GM19455 (cell line): ENCODE measurements around the gene RAB3D.
"Not testable (repeated sequence)": the region's sequence is repeated elsewhere in the genome, so short reads cannot be mapped to it uniquely, and the experiment has no call there.

Experiments
- ATAC-seq: cut with Tn5 transposase; IDR thresholded peaks from one replicate; pipeline ENCODE4 v1.9.1; 2021; ENCODE audit not compliant: unreplicated experiment

The RAB3D gene

DNA sequence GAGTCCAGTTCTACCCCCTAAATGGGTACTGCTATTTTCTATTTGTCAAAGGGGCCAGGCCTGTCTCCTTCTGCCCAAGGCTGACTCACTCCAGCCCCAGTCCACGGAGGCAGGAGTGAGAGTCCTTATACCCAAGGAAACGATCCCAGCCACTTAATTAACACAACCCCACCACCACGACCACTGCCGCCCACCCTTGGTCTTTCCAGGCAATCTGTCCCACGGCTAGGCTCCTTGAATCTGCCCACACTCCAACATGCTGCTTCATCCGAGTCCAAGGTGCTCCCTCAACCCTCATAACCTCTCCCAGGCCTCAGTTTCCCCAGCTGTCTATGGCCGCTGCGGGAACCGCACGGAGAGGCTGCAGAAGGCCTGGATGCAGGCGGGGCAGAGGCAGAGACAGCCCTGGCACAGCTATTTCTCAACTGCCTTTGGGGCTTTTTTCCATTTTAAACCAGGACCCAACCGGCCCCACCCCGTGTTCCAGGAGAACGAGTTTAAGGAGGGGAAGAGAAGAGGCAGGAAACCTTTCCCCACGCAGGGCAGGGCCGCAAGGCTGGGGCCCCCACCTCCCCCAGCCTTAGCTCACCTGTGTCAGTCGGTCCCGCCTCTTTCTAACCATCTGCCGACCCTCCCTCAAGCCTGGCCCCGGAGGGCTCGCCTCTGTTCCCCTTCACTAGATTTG is 746 bp downstream of the RAB3D start:
- no peak for ATAC-seq

DNA sequence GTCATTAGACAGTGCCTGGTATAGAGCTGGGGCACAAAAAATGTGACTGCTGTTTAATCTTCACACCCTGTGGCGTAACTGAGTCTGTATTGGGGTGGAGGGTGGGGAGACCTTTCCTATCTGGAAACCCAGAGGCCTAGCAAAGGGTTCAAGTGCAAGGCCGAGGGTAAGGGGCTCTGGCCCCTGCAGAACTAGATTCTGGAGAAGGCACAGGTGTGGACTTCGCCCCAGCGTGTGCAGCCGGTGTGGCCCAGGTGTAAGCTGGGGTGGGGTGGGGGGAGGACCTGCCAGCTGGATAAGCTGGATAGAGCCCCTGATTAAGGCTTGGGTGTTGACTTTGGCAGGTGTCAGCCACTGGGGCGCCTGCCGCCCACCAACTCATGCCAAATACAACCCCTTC is 1.3 kb downstream of the RAB3D start:
- no peak for ATAC-seq

GRCh38 chr19:11337080-11337479 is 2.4 kb downstream of the RAB3D start:
- ATAC-seq, result no peak

DNA sequence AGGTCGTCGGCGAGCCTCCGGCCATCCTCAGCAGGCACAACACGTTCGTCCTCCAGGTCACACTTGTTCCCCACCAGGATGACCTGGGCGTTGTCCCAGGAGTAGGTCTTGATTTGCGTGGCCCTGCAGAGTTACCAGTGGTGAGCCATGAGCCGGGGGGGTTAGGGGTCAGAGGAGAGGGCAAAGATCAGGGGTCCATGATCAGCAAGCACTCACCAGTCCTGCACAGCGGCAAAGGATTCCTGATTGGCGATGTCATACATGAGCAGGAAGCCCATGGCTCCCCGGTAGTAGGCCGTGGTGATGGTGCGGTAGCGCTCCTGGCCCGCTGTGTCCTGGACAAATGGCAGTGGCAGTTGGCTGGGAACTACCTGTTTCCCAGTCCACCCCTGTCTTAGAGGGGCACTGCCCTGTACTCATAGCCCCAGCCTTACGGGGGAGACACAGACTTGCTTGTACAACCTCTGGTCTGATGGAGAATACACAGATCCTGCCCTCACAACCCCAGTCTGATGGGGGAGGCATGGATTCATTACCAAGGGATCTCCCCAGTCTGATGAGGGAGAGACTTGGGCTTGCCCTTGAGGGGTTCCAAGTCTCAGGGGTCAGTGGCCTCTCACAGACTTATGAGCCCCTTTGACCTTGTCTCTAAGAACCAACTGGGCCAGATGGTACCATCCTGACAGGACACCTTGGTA is 3.9 kb downstream of the RAB3D start:
- no peak for ATAC-seq

GRCh38 chr19:11333838-11334237 is 5.6 kb downstream of the RAB3D start:
- not testable (repeated sequence) for ATAC-seq

GRCh38 chr19:11332822-11333221 is 6.6 kb downstream of the RAB3D start:
- no peak for ATAC-seq

DNA sequence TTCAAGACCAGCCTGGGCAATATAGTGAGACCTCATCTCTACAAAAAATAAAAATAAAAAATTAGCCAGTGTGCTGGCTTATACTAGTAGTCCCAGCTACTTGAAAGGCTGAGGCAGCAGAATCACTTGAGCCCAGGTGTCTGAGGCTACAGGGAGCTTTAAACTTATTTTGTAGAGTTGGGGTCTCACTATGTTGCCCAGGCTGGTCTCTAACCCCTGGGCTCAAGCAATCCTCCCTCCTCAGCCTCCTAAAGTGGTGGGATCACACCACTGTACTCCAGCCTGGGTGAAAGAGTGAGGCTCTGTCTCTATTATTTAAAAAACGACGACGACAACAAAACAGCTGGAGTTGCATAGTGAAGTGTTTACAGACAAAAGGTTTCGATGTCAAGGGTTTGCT is 8.0 kb downstream of the RAB3D start:
- no peak for ATAC-seq

DNA sequence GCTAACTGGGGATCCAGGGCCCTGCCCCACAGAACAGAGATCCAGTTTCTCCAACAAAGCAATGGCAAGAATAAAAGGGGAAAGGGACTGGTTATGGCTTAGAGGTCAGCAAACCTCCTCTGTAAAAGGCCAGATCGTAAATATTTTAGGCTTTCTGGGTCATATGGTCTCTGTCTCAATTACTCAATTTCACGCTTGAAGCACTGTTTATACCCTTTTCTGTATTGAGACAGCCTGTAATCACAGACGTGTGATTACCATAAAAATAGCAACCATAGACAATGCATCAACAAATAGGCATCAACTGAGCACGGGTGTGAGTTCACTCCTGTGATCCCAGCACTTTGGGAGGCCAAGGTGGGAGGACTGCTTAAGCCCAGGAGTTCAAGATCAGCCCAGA is 9.3 kb downstream of the RAB3D start:
- ATAC-seq, result no peak

- ATAC-seq, result no peak
Observed at GRCh38 chr19:11325544-11325943, 13.9 kb downstream of the RAB3D start.

DNA sequence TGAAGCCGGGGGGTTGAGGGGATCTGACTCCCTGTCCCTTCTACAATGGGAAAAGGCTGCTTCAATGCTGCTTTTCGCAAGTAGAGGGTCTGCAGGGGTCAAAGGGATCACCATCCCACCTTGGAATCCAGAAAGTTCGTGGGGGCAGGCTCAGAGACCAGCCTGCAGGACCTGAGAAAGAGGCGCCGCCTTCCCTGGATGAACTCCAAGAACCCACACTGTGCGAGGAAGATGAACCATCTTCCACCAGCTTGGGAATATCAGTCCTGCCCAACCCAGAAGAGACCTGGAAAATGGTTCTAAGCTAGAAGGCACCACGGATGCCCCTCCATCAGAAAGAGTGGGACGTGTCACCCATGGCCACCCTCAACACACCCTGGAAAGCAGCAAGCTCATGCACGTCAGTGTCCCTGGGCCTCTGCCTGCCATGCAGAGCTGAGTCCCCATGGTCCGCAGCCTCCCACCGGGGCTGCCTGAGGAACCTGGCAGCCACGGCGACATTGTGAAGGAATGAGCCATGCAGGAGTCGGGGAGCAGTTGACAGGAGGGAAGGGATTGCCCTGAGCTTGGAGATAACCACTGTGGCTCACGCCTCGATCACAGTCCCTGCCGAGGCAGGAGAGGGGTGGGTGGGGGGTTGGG is 14.6 kb downstream of the RAB3D start:
- ATAC-seq, result no peak

GRCh38 chr19:11324079-11324661 is 15.3 kb downstream of the RAB3D start:
- ATAC-seq, result no peak

DNA sequence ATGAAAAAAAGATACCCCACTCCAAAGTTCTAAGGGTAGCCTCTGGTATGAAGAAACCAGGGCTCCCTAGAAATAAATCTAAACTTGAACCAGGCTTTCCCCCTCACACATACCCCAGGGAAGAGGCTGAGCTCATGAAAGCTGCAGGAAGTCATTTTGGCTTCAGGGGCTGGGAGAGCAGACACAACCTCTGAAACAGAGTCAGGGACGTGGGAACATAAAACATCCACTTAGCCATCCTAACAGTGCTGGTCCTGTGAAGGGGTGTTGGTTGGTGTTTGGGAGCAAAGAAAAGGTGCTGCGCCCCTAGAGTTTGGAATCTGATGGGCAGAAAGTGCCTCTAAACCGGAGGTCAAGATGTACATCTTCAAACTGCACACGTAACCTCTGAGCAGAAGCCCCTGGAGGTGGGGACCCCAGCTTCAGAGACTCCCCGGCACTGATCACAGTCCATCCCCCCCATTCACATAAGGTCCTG is 15.8 kb downstream of the RAB3D start:
- ATAC-seq, result no peak

- ATAC-seq, result no peak
Observed at GRCh38 chr19:11322269-11323024, 17.0 kb downstream of the RAB3D start.

DNA sequence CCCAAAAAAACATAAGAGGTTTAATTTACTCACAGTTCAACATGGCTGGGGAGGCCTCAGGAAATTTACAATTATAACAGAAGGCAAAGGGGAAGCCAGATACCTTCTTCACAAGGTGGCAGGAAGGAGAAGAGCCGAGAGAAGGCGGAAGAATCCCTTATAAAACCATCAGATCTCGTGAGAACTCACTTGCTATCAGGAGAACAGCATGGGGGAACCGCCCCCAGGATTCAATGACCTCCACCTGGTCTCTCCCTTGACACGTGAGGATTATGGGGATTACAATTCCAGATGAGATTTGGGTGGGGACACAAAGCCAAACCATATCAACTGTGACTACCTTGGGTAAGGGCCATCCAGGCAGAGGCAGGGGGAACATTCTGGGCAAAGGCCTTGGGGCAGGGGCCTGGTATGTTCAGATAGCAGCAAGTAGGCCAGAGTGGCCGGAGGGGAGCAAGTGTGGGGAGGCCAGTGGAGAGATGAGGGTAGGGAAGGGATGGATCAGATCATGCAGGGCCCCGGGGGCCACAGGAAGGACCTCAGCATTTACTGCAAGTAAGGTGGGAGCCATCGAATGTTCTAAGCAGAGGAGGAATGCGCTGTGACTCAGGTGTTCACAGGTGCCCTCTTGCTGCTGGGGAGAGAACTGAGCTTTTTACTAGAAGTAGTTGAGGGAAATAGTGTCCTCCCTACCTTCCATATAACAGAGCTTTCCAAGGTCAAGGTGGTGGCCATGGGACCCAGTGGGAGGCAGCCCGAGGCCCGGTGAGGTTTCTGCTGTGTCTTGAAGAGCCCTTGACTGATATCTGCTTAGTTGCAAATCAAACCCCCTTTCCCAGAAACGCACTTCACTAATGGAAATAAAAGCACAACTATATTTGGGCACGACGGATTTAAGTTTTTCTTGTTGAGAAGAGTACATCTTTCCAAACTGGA is 18.0 kb downstream of the RAB3D start:
- no peak for ATAC-seq

DNA sequence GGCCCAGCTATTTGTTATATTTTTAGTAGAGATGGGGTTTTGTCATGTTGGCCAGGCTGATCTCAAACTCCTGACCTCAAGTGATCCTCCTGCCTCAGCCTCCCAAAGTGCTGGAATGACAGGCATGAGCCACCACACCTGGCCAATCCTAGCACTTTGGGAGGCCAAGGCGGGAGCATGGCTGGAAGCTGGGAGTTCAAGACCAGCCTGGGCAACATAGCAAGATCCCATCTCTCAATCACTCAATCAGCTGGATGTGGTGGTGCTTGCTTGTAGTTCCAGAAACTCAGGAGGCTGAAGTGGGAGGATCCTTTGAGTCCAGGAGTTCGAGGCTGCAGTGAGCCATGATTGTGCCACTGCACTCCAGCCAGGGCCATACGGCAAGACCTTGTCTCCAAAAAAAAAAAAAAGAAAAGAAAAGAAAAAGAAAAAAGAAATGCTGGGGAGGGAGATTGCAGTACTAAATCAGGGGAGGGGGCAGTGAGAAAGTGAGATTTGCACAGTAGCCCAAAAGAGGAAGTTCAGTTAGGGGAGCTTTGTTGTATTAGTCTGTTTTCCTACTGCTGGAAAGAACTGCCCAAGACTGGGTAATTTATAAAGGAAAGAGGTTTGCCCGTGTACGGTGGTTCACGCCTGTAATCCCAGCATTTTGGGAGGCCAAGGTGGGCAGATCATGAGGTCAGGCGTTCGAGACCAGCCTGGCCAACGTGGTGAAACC is 19.0 kb downstream of the RAB3D start:
- not testable (repeated sequence) for ATAC-seq

GRCh38 chr19:11306337-11306736 is 33.1 kb downstream of the RAB3D start:
- no peak for ATAC-seq

GRCh38 chr19:11304936-11305335 is 34.5 kb downstream of the RAB3D start:
- ATAC-seq, result no peak

- no peak for ATAC-seq
Observed at GRCh38 chr19:11300811-11301120, 38.7 kb downstream of the RAB3D start.
